A673 (cell line): Measurements from ENCODE around the gene DSTN. TPM values are rescaled to one million over a fixed set of nuclear protein-coding genes. Genes with fewer than 3 reads are reported as not detected.

Source experiments
- BruUV-seq: library from RNA; stranded (reverse); fragments of 400-500 nt; replicated peaks from 2 replicates; lab custom pipeline; 2021; lab: Mats Ljungman, UMichigan
- CTCF ChIA-PET: fragments of 300-600 bp; sonication (Branson Sonifier 250); formaldehyde crosslinking; loops from one replicate; lab custom pipeline; 2022; ENCODE audit warnings: antibody characterized with exemption; lab: Charles Lee
- POLR2A ChIA-PET: fragments of 300-600 bp; sonication (Branson Sonifier 250); formaldehyde crosslinking; loops from one replicate; lab custom pipeline; 2022; ENCODE audit warnings: antibody characterized with exemption; ENCODE audit not compliant: low non-redundant PET; lab: Charles Lee
- DNase-seq: peaks from one replicate; pipeline ENCODE4 v3.0.0-alpha.2; 2015; ENCODE audit warnings: low spot score
- H3K27ac ChIP-seq: fragments of 200-600 bp; sonication (generic); 2 replicates; pipeline ENCODE4 v1.5.1; 2016; ENCODE audit warnings: mixed run types, low read depth, mild to moderate bottlenecking, mixed read lengths, antibody characterized with exemption, low read length; ENCODE audit not compliant: poor library complexity, severe bottlenecking
- H3K27me3 ChIP-seq: fragments of 200-600 bp; sonication (generic); replicated peaks from 2 replicates; pipeline ENCODE4 v1.6.1; 2017; ENCODE audit warnings: mixed run types, low read depth, mild to moderate bottlenecking, mixed read lengths, antibody characterized with exemption, low read length; ENCODE audit not compliant: insufficient read depth, poor library complexity
- H3K36me3 ChIP-seq: fragments of 200-600 bp; sonication (generic); 2 replicates; pipeline ENCODE4 v1.6.1; 2016; ENCODE audit warnings: mixed run types, mild to moderate bottlenecking, mixed read lengths, antibody characterized with exemption, low read length; ENCODE audit not compliant: insufficient read depth, poor library complexity, severe bottlenecking
- H3K4me1 ChIP-seq: fragments of 200-600 bp; sonication (generic); 2 replicates; pipeline ENCODE4 v1.6.1; 2017; ENCODE audit warnings: mixed run types, mild to moderate bottlenecking, mixed read lengths, antibody characterized with exemption, low read length; ENCODE audit not compliant: insufficient read depth, poor library complexity, severe bottlenecking
- H3K4me3 ChIP-seq: fragments of 200-600 bp; sonication (generic); 2 replicates; pipeline ENCODE4 v1.5.1; 2016; ENCODE audit warnings: low read depth, mixed run types, mild to moderate bottlenecking, mixed read lengths, low read length; ENCODE audit not compliant: poor library complexity, severe bottlenecking
- H3K9me3 ChIP-seq: fragments of 200-600 bp; sonication (generic); 2 replicates; pipeline ENCODE4 v1.6.1; 2016; ENCODE audit warnings: mixed run types, low read depth, mild to moderate bottlenecking, mixed read lengths, antibody characterized with exemption, low read length; ENCODE audit not compliant: poor library complexity, severe bottlenecking
- CTCF ChIP-seq: fragments of 300-800, 200-600 bp; sonication (generic); conservative IDR thresholded peaks from 2 replicates; pipeline ENCODE4 v1.5.1; 2017; ENCODE audit warnings: low read depth, mild to moderate bottlenecking, antibody characterized with exemption, low read length, moderate library complexity, mixed read lengths
- EZH2 ChIP-seq: fragments of 200-600 bp; sonication (generic); IDR thresholded peaks from 2 replicates; pipeline ENCODE4 v1.6.1; 2017; ENCODE audit warnings: borderline replicate concordance, low read depth, mild to moderate bottlenecking, mixed read lengths, antibody characterized with exemption, low read length; ENCODE audit not compliant: poor library complexity, severe bottlenecking
- intact Hi-C: fragments of 100-400 bp; cut with micrococcal nuclease; formaldehyde crosslinking; loops from one replicate; pipeline ENCODE4 v1.10.0; 2022; ENCODE audit not compliant: unreplicated experiment
- total RNA-seq: library from RNA; stranded (reverse); gene quantifications from 2 replicates; pipeline ENCODE4 v1.2.3, GENCODE V29; 2021

The DSTN gene
- total RNA-seq, 1 experiment from 2014 or later, result 159 TPM

GRCh38 chr20:17635332-17636244, 65.7 kb downstream of the DSTN start:
- Histone ChIP-seq H3K4me1 (no peaks in the 10 kb centered on the region), H3K9me3 (no peaks in the 10 kb centered on the region), H3K36me3 (peaks cover 13% of the 10 kb centered on the region), H3K27me3 (no peaks in the 10 kb centered on the region), H3K4me3 (no peak overlapping the region), H3K27ac (no peak overlapping the region)
- no peak for DNase-seq
- no TSS peak for BruUV-seq
- intact Hi-C loops, result no loop called here
- no peak for TF ChIP-seq CTCF
- no peak for TF ChIP-seq EZH2
- ChIA-PET CTCF (no interaction called here), POLR2A (no interaction called here)

GRCh38 chr20:17636523-17637412, 66.9 kb downstream of the DSTN start:
- no peak for DNase-seq
- Histone ChIP-seq H3K27ac (no peak overlapping the region), H3K4me3 (no peak overlapping the region), H3K36me3 (peaks cover 11% of the 10 kb centered on the region), H3K4me1 (no peaks in the 10 kb centered on the region), H3K27me3 (no peaks in the 10 kb centered on the region), H3K9me3 (no peaks in the 10 kb centered on the region)
- no peak for TF ChIP-seq CTCF
- TF ChIP-seq EZH2, result no peak
- intact Hi-C loops, result no loop called here
- POLR2A ChIA-PET, result no interaction called here
- CTCF ChIA-PET, result no interaction called here
- BruUV-seq, result no TSS peak

- TF ChIP-seq EZH2 (no peak), CTCF (no peak)
- peaks cover 11% of the 10 kb centered on the region for H3K36me3 ChIP-seq
- no peaks in the 10 kb centered on the region for H3K4me1 ChIP-seq
- H3K27ac ChIP-seq, result no peak overlapping the region
- CTCF ChIA-PET, result no interaction called here
- intact Hi-C loops, result no loop called here
- DNase-seq, result no peak
- no peak overlapping the region for H3K4me3 ChIP-seq
- BruUV-seq, result no TSS peak
- no peaks in the 10 kb centered on the region for H3K27me3 ChIP-seq
- POLR2A ChIA-PET, result no interaction called here
- no peaks in the 10 kb centered on the region for H3K9me3 ChIP-seq
These were observed 67.5 kb downstream of the DSTN start for GRCh38 chr20:17637413-17637780.
